CD4-positive, alpha-beta T cell treated with Interleukin-15 for 4 hours (primary cell): ENCODE data around the gene AHSP.
"Not testable (repeated sequence)": the region's sequence is repeated elsewhere in the genome, so short reads cannot be mapped to it uniquely, and the experiment has no call there.

Experiments used
- DNase-seq: peaks from one replicate; pipeline ENCODE4 v3.0.0-alpha.2; 2020; ENCODE audit warnings: low spot score

AHSP gene

GRCh38 chr16:31531096-31531495 lies 3.4 kb downstream of the AHSP start:
- no peak for DNase-seq

- no peak for DNase-seq
These were observed 4.4 kb downstream of the AHSP start for GRCh38 chr16:31532120-31532519.

DNA sequence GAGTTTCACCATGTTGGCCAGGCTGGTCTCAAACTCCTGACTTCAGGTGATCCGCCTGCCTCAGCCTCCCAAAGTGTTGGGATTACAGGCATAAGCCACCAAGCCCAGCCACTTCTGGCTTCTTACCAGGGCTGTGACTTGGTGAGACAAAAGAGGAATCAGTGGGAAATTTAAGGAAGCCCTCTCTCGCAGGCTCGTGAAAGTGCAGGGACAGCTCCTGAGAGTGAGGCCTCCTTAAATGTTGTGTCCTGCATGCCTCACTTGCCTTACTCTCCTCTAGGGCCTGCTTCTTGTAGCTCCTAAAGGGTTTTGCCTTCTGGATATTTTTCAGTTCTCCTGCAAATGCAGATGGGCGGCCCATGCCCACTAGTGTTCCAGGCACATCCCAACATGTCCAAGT lies 5.2 kb downstream of the AHSP start:
- DNase-seq, result no peak

DNA sequence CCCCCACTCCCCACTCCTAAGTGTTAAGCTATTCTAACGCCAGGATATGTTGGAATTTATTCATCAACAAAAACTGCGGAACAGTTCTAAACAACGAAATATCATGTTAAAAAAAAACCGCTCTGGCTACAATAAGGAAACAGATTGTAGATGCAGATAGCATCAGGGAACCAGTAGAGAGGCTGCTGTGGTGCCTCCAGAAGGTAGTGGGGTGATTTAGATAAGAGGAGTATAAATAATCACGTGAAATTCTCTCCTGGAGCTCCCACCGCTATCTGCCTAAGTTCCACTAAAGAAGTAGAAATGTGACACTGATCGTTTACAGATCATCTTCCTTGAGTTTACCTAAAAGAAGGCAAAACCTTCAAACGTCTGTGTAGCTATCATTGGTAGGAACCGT lies 8.0 kb downstream of the AHSP start:
- DNase-seq, result no peak

DNA sequence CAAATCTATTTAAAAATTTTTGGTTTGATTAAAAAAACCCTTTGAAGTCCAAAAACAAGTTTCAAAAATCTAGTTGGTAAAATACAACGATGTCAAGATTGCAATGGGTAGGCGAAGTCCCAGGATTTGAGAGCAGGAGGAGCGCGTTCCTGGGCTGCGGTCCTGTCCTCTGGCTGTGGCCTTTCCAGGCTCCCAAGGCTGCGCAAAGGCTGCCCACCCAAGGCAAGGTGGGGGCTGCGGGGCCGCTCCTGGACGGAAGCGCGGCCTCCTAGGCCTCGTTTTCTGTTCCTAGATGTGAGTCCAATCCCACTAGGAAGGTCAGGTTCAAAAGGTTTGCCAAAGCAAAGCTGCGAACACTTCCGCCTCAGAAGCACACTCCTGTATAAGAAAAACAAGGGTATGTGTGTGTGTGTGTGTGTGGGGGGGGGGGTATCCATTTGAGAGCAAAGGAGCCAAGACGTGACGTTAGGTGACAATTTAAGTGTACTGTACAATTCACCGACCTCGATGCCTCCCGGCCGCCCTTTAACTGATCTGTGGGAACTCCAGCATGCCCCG lies 9.2 kb downstream of the AHSP start:
- no peak for DNase-seq

DNA sequence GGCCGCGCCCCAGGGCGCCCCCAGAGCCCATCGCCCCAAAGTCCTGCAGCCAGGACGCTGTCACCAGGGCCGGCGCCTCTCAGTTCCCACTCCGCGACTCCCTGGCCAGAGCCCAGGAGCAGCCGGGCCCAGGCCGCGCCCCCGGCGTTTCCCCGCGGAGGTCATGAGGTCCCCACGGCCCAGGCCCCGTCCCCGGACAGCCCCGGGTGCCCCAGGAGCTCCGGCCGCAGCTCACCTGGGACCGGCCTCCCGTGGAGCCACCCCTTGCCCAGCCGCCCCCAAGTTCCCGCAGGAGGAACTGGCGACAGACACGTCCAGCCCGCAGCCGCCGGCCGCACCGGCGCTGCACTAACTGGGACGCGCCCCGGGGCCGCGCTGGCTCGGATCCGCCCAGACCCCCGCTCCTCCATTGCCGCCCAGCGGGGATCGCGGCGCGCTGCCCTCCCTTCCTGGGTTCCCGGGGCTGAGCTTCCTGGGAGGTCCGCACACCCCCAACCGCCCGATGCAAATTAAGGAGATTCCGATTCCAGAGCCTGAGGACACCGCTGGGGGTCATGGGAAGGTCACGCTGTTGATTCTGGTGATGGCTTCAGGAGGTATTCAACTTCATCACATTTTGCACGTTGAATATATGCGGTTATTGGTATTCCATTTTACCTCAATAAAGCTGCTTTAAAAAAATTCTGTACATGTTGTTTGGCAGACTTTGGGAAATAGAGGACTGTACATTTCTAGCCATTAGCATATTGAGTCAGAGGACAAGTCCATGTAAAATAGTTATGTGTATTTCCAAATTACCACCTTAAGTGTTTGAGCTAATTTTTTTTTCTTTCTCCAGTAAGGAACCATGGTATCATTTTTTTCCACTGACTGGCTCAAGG lies 9.9 kb downstream of the AHSP start:
- no peak for DNase-seq

DNA sequence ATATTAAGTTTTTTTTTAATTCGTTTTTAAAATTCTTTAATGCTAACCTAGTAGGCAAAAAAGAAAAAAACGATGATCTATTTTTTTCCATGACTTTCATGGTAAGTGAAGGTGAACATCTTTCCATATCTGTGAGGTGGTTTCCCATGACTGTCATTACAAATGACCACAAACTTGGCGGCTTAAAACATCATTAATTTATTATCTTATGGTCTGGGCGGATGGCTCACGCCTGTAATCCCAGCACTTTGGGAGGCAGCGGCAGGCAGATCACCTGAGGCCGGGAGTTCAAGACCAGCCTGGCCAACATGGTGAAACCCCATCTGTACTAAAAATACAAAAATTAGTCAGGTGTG lies 10.5 kb downstream of the AHSP start:
- not testable (repeated sequence) for DNase-seq

DNA sequence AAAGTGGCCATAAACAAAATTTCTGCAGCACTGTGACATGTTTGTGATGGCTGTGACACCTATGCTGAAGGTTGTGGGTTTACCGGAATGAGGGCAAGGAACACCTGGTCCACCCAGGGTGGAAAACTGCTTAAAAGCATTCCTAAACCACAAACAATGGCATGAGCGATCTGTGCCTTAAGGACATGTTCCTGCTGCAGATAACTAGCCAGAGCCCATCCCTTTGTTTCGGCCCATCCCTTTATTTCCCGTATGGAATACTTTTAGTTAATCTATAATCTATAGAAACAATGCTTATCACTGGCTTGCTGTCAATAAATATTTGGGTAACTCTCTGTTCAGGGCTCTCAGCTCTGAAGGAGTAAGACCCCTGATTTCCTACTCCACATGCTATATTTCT lies 12.1 kb downstream of the AHSP start:
- not testable (repeated sequence) for DNase-seq

- no peak for DNase-seq
These were observed 15.1 kb downstream of the AHSP start for GRCh38 chr16:31542763-31543162.

GRCh38 chr16:31561426-31562233 lies 33.9 kb downstream of the AHSP start:
- DNase-seq, result no peak

- no peak for DNase-seq
These were observed 41.1 kb downstream of the AHSP start for GRCh38 chr16:31568577-31569359.

GRCh38 chr16:31569360-31569717 lies 41.6 kb downstream of the AHSP start:
- DNase-seq, result no peak

DNA sequence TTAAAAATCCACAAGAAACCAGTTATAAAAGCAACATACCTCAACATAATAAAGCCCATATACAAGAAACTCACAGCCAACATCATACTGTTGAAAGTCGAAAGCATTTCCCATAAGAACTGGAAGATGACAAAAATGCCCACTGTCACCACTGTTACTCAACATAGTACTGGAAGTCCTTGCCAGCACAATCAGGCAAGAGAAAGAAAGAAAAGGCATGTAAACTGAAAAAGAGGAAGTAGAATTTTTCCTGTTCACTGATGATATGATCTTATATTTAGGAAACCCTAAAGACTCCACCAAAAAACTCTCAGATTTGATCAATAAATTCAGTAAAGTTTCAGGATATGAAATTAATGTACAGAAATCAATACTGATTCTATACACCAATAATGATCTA lies 45.1 kb downstream of the AHSP start:
- DNase-seq, result no peak

GRCh38 chr16:31574159-31574558 lies 46.5 kb downstream of the AHSP start:
- not testable (repeated sequence) for DNase-seq

DNA sequence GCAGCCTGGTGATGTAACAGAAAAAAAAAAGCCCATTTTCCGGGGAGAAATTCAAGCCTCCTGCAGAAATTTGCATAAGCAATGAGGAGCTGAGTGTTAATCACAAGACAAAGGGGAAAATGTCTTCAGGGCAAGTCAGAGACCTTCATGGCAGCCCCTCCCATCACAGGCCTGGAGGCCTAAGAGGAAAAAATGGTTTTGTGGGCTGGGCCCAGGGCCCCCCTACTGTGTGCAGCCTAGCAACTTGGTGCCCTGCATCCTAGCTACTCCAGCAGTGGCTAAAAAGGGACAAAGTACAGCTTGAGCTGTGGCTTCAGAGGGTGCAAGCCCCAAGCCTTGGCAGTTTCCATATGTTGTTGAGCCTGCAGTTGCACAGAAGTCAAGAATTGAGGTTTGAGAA lies 49.7 kb downstream of the AHSP start:
- no peak for DNase-seq
